Testis (tissue), 3 donors: ENCODE measurements around the gene APOA5. TPM values are rescaled to one million over a fixed set of nuclear protein-coding genes. Genes with fewer than 3 reads are reported as not detected.

Experiments used
- DNase-seq: peaks from one replicate; pipeline ENCODE4 v3.0.0-alpha.2; 2019
- H3K27ac ChIP-seq, 2 donors: fragments of 200-600 bp; sonication (generic); one replicate each; pipeline ENCODE4 v1.5.1; 2019
- H3K27me3 ChIP-seq: fragments of 200-600 bp; sonication (generic); one replicate; pipeline ENCODE4 v1.5.1; 2019
- H3K36me3 ChIP-seq: fragments of 200-600 bp; sonication (generic); one replicate; pipeline ENCODE4 v1.5.1; 2017; ENCODE audit warnings: low read depth; ENCODE audit errors: missing control alignments
- H3K4me1 ChIP-seq: fragments of 200-600 bp; sonication (generic); one replicate; pipeline ENCODE4 v1.5.1; 2019
- H3K4me3 ChIP-seq, 2 donors: fragments of 200-600 bp; sonication (generic); one replicate each; pipeline ENCODE4 v1.5.1; 2017 to 2019
- H3K9me3 ChIP-seq: fragments of 200-600 bp; sonication (generic); one replicate; pipeline ENCODE4 v1.5.1; 2017
- POLR2A ChIP-seq: fragments of 450-650 bp; IDR thresholded peaks from one replicate; pipeline ENCODE4 v1.6.1; 2017; ENCODE audit warnings: antibody characterized with exemption, mild to moderate bottlenecking, moderate library complexity
- WGBS, 2 donors: methylation state at CpG; one replicate each; pipeline ENCODE4 v1.1.5; 2018; 5-methylcytosine and 5-hydroxymethylcytosine counted together
- intact Hi-C: fragments of 100-400 bp; cut with DNase I; formaldehyde crosslinking; loops from one replicate; pipeline ENCODE4 v1.15.1; 2023; ENCODE audit warnings: low total_unique reads
- polyA plus RNA-seq: library from polyadenylated mRNA; stranded (reverse); fragments of 350-450 nt; fragmentation: Illumina TruSeq; extraction: RNeasy Lipid Tissue Mini Kit (QIAGEN cat#74804); gene quantifications from one replicate; pipeline ENCODE4 v1.2.3, GENCODE V29; 2014; ENCODE audit warnings: low read depth, low replicate concordance; ENCODE audit not compliant: insufficient read depth
- total RNA-seq, 2 donors: library from RNA; depleted of rRNA; stranded (reverse); fragments of >200 nt; gene quantifications; one replicate each; pipeline ENCODE4 v1.2.3, GENCODE V29; 2016
- TF ChIP-seq, protein P1 (sequence below), 3 experiments: fragments of 450-650 bp in 2 of 3; fragments of 200-600 bp in 1 of 3; sonication (generic) in 1 of 3; IDR thresholded peaks; one replicate each; pipeline ENCODE4 v1.5.1; 2016 to 2019; ENCODE audit warnings: antibody characterized with exemption in 3 of 3, mild to moderate bottlenecking in 2 of 3, moderate library complexity in 1 of 3

APOA5 gene
- total and polyA plus RNA-seq, 3 donors from 2014 or later: 0.24 TPM; not detected in 2

DNA sequence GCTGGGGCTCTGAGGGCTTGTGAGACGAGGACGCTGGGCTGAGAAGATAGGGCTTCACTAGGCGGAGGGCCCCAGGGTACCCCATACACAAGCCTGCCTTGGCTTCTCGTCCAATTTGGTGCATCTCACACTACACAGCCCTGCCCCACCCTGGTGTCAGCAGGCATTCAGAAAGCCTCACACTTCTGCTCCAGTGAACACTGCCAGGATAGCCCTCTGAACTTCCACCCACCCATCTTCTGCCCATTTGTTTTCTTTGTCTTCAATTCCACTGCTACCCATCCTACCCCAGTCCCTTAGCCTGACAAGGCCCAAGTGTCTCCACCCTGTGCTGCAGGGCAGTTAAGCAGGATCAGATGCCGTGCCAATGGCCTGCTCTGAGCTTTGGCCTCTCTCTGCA, 17.0 kb downstream of the APOA5 start:
- no peaks in the 10 kb centered on the region for H3K27me3 ChIP-seq
- WGBS, 2 donors: 81 to 87% methylated on average over 4 to 5 of the region's 5 CpGs
- peaks cover 12% of the 10 kb centered on the region for H3K4me1 ChIP-seq
- no peak for DNase-seq
- H3K9me3 ChIP-seq: no peaks in the 10 kb centered on the region
- H3K4me3 ChIP-seq: no peak overlapping the region
- no peaks in the 10 kb centered on the region for H3K36me3 ChIP-seq
- TF ChIP-seq, protein P1, sequence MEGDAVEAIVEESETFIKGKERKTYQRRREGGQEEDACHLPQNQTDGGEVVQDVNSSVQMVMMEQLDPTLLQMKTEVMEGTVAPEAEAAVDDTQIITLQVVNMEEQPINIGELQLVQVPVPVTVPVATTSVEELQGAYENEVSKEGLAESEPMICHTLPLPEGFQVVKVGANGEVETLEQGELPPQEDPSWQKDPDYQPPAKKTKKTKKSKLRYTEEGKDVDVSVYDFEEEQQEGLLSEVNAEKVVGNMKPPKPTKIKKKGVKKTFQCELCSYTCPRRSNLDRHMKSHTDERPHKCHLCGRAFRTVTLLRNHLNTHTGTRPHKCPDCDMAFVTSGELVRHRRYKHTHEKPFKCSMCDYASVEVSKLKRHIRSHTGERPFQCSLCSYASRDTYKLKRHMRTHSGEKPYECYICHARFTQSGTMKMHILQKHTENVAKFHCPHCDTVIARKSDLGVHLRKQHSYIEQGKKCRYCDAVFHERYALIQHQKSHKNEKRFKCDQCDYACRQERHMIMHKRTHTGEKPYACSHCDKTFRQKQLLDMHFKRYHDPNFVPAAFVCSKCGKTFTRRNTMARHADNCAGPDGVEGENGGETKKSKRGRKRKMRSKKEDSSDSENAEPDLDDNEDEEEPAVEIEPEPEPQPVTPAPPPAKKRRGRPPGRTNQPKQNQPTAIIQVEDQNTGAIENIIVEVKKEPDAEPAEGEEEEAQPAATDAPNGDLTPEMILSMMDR (IDR thresholded peaks at IDR 0.05): no peak
- no peak for TF ChIP-seq POLR2A
- H3K27ac ChIP-seq: no peak overlapping the region
- intact Hi-C loops: no loop called here

DNA sequence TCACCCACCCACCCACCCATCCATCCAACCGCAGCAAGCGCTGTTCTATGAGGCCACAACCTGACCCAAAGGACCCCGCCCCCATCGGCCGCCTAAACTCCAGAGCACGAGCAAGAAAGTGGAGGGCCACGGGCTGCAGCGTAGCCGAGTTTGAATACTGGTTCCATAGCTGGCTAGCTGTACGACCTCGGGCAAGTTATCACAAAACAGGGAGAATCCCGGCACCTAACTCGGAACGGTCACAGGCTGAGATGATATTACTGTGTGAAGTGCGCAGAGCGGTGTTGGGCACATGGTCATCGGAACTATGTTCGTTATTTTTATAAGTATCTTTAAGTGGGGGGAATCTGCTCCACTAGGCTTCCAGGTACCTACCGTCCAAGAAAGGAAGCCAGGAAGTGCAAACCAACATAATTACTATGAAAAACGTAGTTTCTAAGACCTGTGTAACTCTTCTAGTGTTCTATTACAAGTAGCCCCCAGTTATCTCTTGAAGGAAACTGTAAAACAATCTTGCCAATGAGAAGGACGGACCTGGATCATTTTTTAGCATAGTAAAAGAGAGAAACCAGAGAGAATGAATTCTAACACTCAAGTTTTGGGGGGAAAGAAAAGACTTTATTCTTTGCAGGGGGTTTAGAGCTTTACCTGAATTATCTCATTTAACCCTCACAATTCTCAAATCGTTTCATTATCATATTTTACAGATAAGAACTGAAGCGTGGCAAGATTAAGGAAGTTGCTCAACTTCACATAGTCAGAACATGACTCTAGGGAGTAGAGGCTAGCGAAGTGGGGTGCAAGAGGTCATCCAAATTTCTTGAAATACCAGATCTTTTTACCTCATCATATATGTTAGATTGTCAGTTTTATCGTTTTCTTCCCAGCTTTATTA, 18.2 kb downstream of the APOA5 start:
- intact Hi-C loops: no loop called here

DNA sequence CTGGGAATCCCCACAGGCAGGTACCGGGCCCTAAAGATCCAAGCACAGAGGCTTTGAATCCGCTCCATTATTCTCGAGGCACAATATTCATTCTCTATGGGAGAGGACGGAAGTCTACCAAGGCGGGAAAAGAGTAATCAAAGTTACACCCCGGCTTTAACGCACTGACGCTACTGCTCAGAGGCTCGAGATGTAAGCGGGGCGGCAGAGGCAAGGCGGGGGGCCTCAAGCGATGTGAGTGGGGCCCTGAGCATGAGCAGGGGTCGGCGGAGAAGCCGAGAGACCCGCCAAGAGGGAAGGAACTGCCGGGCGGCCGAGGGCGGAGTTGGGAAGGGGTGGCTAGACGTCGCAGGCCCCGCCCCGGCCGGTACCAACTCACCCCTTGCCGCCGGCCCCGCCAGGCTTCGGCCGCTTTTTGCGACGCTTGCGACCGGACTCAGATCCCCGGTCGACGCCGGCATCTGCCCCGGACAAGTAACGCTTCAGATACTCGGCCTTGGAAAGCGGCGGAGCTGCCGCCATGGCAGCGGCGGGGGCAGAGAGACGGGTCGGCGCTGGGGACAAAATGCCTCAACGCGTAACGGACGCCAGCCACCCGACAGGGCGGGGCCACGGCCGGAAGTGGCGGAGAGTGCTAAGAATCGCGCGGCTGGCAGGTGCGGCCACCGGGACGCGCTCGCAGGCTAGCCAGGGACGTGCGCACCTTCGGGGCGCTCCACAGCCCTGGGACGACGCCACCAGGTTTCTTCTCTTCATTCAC, 19.1 kb downstream of the APOA5 start, which contains the start of gene BUD13:
BUD13 (minus strand) TSS at position 545 of the 760 bp plus-strand sequence; CDS start at position 522, 23 bp downstream.
- peak within 1 kb of the TSS; percentile 94 to 96 for H3K27ac ChIP-seq
- H3K4me1 ChIP-seq: peaks cover 12% of the 10 kb centered on the region
- peak within 1 kb of the TSS; percentile 97 to 98 for H3K4me3 ChIP-seq
- no peaks in the 10 kb centered on the region for H3K9me3 ChIP-seq
- TF ChIP-seq, protein P1 (IDR thresholded peaks at IDR 0.05): no peak
- TF ChIP-seq POLR2A: no peak
- WGBS, 2 donors: 1% methylated on average over 18 to 66 of the region's 73 CpGs
- H3K36me3 ChIP-seq: no peaks in the 10 kb centered on the region
- intact Hi-C loops: no loop called here
- peak; percentile 92 for DNase-seq
- H3K27me3 ChIP-seq: no peaks in the 10 kb centered on the region

More for the DNA sequence above, 18.2 kb downstream of the APOA5 start:
- Histone ChIP-seq H3K9me3 (no peaks in the 10 kb centered on the region), H3K27me3 (no peaks in the 10 kb centered on the region), H3K4me3 (peak overlapping the region; percentile 97 to 98), H3K4me1 (peaks cover 12% of the 10 kb centered on the region), H3K27ac (peak overlapping the region; percentile 94 to 96), H3K36me3 (no peaks in the 10 kb centered on the region)
- DNase-seq: peak; percentile 84
- 5% methylated on average over 18 to 25 of the region's 25 CpGs for WGBS, 2 donors
- TF ChIP-seq, protein P1 (IDR thresholded peaks at IDR 0.05): no peak

DNA sequence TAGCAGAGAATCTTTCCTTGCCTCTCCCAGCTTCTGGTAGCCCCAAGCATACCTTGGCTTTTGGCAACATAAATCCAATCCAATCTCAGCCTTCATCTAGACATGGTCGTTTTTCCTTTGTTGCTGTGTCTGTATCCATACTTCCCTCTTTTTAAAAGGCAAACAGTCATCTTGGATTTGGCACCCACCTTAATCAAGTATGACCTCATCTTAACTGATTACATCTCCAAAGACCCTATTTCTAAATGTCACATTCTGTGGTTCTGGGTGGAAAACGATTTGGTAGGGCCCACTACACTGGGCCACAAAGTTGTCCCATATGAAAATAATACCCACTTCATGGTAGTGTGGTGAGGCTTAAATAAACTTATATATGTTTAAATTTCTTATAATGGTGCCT, 19.7 kb downstream of the APOA5 start:
- no peaks in the 10 kb centered on the region for H3K27me3 ChIP-seq
- H3K4me1 ChIP-seq: peaks cover 12% of the 10 kb centered on the region
- no peaks in the 10 kb centered on the region for H3K9me3 ChIP-seq
- no peak for DNase-seq
- intact Hi-C loops: no loop called here
- no peak for TF ChIP-seq POLR2A
- TF ChIP-seq, protein P1 (IDR thresholded peaks at IDR 0.05): no peak
- peak overlapping the region; percentile 97 to 98 for H3K4me3 ChIP-seq
- H3K27ac ChIP-seq: peak overlapping the region in 1 of 2 donors; percentile 96
- H3K36me3 ChIP-seq: no peaks in the 10 kb centered on the region
- WGBS, 2 donors: 0 to 6% methylated on average over 2 of the region's 2 CpGs
